HG03135 (cell line): Measurements from ENCODE around the gene WASF3.

ENCODE experiments used
- ATAC-seq: cut with Tn5 transposase; IDR thresholded peaks from one replicate; pipeline ENCODE4 v1.9.1; 2021; ENCODE audit warnings: mild to moderate bottlenecking, moderate library complexity; ENCODE audit not compliant: unreplicated experiment

The WASF3 gene

DNA sequence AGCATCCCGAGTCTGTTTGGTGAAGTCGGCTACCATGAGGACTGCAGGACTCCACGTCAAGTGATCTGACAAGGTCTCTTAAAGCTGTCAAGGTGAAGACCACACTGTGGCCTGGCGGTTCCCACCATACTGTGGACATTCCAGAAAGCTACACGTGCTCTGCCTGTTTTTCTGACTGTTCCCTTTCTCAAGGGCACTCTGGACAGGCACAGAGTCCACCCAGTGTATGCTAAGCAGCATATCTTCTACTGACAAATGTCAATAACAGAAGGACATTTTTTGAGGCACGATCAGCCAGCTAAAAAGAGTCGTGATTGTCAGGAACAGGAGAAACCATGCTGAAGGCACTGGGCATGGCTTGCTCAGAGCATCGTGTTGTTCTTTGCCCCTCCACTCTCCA, 12.8 kb upstream of the WASF3 start:
- no peak for ATAC-seq

DNA sequence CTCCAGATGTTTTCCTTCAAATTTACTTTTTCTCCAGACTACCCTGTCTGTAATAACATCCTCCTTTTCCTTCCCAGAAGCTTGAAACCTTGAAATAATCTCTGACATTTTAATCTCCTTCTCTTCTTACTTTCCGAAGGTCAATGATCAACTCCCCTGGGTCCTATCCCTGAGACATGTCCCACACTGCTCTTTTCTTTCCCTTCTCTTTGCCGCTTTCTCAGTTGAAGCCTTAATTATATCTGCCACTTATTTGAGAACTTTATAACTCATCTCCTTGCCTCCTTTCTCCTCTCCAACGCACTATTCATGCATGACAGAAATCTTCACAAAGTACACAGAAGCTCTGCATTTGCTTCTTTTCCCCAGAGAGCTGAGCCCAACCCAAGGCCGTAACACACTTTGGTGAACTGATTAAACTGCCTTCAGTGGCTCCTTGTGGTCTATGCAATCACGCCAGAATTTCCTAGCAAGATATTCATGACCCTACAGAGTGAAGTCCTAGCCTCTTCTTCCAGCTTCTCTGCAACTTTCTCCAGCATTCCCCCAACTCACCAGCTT, 9.2 kb upstream of the WASF3 start:
- ATAC-seq: no peak

DNA sequence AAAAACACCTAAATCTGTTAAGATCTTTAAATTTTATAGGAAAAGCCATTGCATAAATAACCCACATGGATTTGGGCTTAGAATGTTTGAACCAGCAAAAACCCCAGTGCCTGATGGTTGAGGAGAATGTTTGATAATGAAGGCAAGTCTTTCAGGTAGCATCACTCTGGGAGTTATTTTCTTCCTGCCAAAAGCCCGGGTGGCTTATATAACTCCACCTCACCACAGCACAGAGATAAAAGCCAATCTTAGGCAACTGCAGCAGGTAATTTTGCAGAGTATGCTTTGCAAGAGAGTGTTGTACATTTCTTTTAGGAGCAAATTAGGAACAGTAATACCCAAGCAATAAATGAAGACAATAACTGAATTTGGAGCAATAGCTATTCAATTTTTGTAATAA, 7.8 kb upstream of the WASF3 start:
- ATAC-seq: no peak

DNA sequence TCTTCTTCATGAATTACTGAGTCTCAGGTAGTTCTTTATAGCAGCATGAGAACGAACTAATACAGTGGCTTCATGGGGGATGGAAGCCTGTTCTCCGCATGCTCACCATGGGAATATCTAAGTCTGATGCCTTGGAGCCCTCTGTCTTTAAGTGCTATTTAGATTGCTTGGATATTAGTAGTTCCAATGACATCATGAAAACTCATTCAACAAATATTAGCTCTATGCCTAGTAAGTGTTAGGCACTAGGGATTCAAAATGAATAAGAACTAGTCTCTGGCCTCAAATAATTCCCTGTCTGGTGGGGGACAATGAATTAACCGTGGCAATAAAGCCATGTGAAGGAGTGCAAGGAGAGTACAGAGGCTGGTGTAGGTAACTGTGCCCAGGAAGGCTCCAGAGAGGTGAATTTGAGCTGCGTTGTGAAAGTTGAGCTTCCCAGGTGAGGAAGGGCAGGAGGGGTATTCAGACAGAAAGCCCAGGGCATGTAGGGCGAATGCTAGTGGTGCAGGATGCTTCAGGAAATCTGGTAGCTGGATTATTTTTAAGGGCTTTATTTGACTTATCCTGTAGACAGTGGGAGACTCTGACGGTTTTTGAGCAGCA, 6.1 kb upstream of the WASF3 start:
- no peak for ATAC-seq

- no peak for ATAC-seq
Observed at GRCh38 chr13:26555413-26555812, 2.1 kb upstream of the WASF3 start.

DNA sequence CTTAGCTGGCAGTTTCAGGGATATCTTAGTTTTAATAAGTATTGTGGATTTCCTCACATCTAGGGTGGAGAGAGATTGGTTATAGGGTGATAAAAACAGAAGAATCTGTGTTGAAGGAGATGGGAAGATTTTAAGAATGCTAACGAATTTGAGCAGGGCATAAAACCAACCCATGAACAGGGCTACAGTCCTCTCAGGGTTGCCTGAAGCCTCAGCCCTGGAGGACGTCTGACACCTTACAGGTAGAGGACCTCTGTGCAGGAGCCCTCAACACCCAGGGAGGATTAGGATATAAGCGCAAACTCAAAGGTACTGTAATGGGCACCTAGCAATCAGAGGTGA, 461 bp upstream of the WASF3 start:
- peak; percentile 37 for ATAC-seq

DNA sequence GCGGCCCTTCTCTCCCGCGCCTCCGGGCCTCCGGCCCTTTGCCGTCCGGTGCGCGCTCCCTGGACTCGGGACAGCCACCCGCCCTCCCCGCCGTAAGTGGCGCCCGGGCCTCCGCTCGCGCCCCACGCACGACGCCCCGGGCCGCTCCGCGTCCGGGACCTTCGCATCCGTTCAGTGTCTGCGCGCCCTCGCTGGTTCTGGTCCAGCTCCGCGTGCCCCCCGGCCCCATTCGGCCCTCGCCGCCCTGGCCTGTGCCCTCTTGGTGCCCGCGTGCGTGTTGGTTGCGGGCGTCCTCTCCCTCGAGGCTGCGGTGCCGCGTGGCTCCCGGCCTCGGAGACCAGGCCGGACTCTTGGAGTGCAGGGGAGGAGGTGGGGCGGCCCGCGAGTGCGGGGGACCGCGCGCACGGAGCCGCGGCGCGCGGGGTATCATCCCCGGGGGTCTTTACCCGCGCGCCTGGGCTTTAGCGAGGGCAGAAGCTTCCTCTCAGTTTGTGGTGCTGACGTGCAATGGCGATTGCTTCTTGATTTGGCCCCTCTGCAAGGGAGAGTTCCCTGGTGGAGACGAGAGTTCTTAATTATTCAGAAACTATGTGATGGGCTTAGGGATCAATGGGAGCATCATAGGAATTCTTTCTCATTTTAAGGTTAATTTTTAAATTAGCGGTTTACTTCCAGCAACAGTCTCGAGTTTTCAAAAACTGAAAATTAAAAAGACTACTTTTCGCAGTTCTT, 757 bp downstream of the WASF3 start:
- ATAC-seq: no peak

GRCh38 chr13:26558987-26559386, 1.5 kb downstream of the WASF3 start:
- ATAC-seq: no peak

DNA sequence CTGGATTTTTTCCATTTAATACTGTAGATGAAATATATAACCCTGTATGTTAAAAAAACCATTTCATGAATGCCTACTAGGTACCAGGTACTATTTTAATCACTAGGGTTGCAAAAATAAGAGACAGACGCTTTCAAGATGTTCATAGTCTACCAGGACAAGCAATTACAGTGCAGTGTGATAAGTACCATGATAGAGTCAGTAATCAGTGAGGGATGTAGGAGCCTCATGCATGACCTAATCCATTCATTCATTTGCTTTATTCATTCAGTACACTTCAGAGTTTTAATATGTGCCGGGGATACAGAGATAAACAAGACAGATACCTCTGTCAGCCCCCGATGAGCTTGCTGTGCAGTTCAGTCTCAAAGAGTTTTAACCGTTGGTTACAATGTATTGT, 3.0 kb downstream of the WASF3 start:
- ATAC-seq: no peak

GRCh38 chr13:26561067-26561466, 3.6 kb downstream of the WASF3 start:
- ATAC-seq: no peak

- ATAC-seq: no peak
Observed at GRCh38 chr13:26561651-26562511, 4.4 kb downstream of the WASF3 start.

- ATAC-seq: no peak
Observed at GRCh38 chr13:26562512-26562890, 5.0 kb downstream of the WASF3 start.

DNA sequence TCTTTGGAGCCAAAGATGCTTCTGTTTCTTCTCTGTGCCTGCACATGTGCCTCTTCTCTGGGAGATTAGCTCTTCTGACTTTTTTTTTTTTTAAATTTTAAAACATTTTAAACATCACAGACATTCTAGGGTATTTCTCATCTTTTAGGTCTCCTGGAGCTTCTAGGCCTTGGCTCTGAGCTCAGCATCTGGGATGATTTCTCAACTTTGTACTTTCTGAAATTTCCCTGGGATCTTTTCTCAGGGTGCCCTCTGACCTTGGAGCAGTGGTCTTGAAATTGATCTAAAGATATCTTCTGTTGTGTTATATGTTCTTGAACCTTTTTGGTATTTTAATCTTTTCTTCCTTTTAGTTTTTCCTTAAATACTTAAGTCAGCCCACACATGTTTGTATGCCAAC, 6.2 kb downstream of the WASF3 start:
- ATAC-seq: no peak

DNA sequence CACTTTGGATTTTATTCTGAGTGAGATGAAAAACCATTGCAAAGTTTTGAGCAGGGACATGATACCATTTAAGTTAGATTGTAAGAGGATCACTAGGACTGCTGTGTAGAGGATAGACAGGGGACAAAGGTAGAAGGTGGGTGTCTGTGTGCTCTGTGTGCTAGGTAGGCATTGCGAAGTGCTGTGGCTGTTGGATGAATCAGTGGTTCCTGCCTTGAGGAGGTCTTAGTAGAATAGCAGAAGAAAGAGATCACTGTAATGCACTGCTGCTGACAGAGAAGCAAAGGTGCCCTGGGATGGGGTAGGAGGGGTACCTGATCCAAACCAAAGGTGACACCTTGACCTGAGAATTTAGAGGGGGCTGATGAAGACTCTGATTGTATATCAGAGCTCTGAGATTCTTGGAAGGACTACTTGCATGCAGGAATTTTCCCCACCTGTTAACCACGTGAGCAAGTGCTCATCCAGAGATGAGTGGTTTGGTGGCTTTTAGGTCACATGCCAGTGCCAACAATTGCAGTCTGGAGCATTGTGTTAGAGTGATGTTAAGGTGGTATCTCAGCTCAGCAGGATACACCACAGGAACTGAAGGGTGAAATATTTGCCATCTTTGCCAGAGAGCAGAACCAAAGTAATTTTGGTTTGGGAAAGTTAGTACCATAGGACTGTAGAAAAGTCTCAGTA, 10.8 kb downstream of the WASF3 start:
- ATAC-seq: no peak

- no peak for ATAC-seq
Observed at GRCh38 chr13:26571518-26571917, 14.0 kb downstream of the WASF3 start.

GRCh38 chr13:26575244-26575643, 17.8 kb downstream of the WASF3 start:
- no peak for ATAC-seq

DNA sequence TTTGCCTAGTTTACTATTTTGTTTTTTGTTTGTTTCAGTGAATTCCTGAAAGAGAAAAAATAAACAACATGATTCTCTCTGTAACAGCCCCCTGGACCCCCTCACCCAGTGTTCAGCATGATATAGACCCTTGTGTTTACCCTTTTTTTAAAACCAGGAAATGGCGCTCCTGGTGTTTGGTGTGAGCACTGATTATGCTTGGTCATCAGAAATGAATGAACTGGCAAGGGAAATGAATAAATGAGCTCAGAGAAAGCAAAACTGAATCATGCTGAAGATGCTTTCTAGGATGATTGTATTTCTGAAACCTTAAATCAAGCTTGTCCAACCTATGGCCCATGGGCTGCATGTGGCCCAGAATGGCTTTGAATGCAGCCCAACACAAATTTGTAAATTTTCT, 22.1 kb downstream of the WASF3 start:
- ATAC-seq: no peak

- no peak for ATAC-seq
Observed at GRCh38 chr13:26583662-26584061, 26.2 kb downstream of the WASF3 start.

DNA sequence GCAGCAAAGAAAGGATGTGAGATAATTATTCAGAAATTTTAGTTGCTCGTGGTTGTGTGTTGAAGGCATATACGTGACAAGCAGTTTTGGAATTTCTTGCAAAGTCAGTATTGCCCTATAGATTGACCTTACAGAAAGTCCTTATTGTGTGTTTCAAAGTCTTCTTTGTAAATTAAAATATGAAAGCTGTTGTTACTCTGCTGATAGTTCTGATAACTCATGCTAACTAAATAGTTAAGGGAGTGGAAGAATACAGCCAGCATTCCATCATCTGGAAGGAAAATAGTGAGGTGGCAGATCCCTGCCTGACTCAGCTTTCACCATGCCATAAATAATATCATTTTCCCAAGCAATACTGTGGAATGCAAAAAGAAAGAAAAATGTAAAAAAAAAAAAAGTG, 27.2 kb downstream of the WASF3 start:
- no peak for ATAC-seq

DNA sequence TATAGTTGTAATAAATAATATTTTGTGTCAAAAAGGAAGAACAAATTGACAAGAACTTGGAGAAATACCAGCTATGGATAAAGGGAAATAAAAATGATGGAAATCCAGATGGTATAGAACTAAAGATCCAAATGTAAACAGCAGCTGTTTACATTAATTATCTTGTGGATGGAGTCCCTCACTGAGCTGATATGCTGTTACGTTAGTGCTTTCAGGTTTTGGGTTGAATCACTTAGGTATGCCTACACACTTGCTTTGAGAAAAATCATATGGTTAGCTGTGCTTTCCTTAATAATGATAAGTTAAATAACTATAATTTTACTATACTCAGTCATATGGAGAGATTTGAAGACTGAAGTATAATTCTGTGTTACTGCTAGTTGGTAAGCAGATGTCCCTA, 27.7 kb downstream of the WASF3 start:
- no peak for ATAC-seq

DNA sequence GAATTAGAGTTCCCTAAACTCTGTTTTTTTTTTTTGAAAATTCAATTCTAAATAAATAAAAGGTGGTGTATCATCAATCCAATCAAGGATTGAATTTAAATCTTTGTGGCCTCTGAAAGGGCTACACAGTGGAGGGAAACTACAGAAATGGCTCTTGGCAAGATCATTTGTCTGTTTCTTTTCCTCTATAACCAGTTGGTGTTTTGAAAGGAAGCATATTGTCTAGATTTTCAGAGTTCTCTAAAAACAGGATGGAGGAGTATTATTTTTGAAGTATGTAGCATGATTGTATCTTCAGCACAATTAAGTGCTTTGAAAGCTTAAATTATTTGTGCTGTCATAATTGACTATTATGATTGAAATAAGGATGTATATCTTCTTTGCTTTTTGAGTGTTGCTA, 29.8 kb downstream of the WASF3 start:
- no peak for ATAC-seq
